ENCODE measurements around the gene ELOA2.
"Not testable (repeated sequence)": the region's sequence is repeated elsewhere in the genome, so short reads cannot be mapped to it uniquely, and the experiment has no call there.

Gene ELOA2

GRCh38 chr18:47022821-47023220, 12.6 kb downstream of the ELOA2 start:
- DNase-seq (ENCODE audit: low spot score), result not testable (repeated sequence)

DNA sequence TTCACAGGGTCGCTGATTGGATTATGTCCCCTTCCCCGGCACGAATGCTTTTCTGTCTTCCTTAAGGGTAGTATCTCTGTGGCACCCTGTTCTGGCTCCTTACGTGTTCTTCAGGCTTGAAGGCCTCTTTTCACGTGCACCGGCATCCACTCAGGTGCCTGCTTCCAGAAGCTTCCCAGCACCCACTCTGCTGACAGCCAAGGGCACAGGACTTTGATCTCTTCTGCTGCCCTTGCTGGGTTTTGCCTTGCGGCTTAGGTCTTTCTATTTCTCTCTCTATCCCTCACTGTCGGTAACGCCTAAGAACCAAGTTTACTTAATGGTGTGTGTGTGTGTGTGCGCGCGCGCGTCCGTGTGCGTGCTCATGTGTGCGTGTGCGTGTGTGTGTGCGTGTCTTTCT, 14.7 kb downstream of the ELOA2 start:
- not testable (repeated sequence) for DNase-seq (ENCODE audit: low spot score)

- not testable (repeated sequence) for DNase-seq (ENCODE audit: low spot score)
Observed at GRCh38 chr18:47019870-47020269, 15.6 kb downstream of the ELOA2 start.

Data from AG20443 (cell line).